ENCODE results near the gene PEX16.

The PEX16 gene

DNA sequence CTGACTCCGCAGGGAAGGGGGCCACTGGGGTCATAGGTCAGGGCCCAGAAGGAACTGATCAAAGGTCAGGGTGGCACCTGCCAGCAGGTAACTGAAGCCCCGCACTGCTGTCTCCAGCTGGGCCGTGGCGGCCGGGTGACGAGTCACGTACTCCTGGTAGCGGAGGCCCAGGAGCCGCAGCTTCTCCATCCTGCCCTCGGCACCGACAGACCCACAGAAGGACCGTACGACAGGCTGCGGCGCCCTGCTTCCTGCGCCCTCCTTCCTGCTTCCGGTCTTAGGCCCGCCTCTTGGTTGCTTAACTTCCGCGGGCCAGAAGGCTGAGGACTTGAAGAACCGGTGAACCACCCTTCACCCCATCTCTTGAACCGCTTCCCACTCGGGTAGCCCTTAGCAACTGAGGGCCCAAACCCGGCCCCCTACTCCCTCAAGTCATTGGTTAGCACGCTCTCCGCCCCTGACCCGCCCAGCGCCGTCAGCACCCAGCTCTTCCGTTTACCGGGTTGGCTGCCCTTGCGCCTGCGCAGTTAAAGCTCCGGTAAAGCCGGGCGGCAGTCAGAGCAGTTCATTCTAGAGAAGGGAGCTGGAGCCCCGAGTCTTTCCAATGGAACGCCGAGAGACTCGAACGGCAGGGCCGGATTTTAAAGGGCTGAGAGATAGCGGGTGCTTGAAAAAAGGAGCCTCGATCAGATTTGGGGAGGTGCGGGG lies at the start of gene PEX16:
PEX16 (minus strand) TSS at position 255 of the 708 bp plus-strand sequence; CDS start at position 189, 66 bp downstream.
- DNase-seq, result peak; percentile 95

DNA sequence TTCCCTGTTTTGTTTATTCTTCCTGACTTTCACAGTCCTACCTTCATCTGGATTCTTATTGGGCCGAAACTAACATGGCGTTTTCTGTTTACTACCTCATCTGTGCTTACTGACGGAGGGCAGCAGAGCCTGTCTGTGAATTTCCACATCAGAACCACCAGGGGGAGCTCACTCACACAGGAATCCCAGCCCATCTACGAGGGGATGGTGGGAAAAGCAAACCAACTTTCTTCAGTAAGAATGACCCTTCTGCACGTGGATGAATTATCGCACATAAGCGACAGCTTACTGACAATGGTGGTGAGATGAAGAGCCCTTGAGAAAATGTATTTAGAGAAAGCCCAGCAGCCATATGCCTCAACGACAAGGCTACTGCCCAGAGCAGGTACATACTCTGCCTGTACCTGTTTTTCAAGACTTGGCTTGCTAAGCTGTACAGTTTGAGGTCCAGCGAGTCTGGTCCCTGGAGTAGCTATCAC lies 47.3 kb upstream of the PEX16 start:
- DNase-seq, result peak; percentile 63

- no peak for DNase-seq
Observed at GRCh38 chr11:45961751-45962240, 44.1 kb upstream of the PEX16 start.

DNA sequence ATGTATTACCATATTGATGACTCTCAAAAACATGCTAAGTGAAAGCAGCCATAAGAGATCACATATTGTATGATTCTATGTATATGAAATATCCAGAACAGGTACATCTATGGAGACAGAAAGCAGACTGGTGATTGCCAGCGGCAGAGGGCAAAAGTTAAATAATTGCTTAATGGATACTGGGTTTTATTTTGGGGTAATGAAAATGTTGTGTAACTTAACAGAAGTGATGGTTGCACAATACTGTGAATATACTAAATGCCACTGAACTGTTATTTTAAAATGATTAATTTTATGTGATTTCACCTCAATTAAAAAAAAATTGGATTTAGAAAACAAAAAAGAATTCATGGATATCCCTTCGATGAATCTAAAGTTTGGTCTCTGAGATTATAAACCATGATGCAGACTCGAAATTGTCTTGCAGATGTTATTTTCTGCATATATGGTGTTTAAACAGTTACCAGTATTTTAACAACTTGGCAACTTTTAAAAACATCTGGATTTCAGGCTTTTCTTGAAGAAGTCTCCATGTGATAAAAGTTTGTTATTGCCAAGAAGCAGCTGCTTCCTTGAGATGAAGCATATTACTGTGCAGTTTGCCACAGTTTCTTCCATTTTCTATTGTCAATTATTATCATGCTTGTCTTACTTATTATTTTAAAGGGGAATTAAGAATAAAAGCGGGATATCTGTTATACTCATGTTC lies 42.9 kb upstream of the PEX16 start:
- DNase-seq, result no peak

DNA sequence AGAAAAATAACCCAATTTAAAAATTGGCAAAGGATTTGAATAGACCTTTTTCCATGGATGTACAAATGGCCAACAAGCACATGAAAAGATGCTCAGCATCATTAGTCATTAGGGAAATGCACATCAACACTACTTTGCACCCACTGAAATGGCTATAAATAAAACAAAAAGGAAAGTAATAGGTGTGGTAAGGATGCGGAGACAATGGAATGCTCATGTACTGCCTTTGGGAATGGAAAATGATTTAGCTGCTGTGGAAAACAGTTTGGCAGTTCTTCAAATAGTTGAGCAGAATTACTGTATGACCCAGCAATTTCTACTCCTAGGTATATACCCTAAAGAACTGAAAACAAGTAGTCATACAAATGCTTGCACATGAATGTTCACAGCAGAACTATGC lies 42.2 kb upstream of the PEX16 start:
- DNase-seq, result no peak

DNA sequence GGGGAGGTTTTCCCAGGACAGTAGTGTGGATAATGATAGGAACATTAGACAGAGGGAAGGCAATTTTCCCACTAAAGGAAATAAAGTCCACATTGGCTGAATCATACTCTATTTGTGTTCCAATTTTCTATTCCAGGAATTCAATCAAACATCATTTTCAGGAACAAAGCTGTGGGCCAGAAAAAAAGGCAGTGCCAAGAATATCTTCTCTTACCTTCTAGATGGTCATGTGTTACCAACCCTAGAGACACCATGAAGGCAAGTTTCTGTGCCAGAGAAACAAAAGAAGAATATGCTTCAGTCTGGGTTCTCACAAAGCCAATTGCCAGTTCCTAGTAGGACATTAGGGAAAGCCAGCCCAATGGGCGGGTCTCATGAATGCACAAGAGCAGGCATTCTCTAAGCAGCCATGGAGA lies 32.3 kb upstream of the PEX16 start:
- DNase-seq, result no peak

- DNase-seq, result no peak
Observed at GRCh38 chr11:45948356-45948755, 30.7 kb upstream of the PEX16 start.

DNA sequence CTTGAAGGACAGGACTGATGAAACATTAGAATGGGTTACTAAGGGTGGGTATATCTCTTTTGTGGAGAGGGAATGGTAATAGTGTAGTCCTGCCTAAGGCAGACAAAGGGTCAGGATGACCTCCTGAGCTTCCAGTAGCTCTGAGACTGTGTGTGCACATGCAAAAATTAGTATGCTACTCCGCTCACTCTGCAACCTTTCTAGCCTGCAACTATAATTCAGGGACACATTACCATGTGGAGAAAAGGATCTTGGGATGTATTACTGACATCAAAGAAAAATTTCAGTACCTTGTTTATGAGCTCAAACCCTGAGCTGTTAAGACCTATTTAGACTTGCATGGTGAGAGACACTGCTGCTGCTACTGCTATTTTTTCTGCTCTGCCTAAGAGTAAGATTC lies 30.2 kb upstream of the PEX16 start:
- no peak for DNase-seq

GRCh38 chr11:45945397-45945999 lies 27.8 kb upstream of the PEX16 start:
- no peak for DNase-seq

DNA sequence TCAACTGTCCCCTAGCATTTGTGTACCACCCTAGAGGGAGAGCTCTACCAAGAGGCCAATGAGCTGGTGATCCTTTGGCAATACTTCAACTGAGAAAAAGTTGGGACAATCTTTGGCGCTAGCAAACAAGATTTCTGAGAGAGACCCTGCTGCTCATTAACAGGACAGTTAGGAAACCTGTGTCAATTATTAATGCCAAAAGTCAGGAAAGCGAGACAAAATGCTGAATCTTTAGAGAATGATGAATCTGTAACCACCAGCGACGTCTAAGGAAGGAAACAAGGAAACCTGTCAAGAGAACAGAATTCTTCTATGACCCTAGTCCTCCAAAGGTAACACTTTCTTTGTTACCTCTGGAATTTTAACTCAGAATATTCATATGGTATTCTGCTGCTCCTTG lies 24.7 kb upstream of the PEX16 start:
- no peak for DNase-seq

- no peak for DNase-seq
Observed at GRCh38 chr11:45941285-45941684, 23.6 kb upstream of the PEX16 start.

- DNase-seq, result no peak
Observed at GRCh38 chr11:45939836-45940235, 22.2 kb upstream of the PEX16 start.

DNA sequence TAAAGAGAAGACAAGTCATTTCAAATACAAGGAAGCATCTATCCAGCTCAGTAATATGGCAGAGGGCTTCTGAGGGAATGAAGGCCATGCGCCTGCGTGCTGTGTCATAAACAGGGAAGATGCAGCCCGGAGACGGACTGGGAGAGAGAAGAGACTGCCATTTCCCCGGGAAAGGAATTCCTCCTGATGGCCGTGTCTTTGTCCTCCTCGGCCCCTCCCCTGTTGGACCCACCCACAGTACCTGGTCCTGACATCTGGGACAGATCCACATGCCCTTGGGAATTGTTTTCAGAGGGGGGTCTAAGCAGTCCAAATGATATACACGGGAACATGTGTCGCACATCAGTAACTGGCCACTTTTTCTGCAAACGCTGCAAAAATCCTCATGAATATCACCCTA lies 20.2 kb upstream of the PEX16 start:
- no peak for DNase-seq

DNA sequence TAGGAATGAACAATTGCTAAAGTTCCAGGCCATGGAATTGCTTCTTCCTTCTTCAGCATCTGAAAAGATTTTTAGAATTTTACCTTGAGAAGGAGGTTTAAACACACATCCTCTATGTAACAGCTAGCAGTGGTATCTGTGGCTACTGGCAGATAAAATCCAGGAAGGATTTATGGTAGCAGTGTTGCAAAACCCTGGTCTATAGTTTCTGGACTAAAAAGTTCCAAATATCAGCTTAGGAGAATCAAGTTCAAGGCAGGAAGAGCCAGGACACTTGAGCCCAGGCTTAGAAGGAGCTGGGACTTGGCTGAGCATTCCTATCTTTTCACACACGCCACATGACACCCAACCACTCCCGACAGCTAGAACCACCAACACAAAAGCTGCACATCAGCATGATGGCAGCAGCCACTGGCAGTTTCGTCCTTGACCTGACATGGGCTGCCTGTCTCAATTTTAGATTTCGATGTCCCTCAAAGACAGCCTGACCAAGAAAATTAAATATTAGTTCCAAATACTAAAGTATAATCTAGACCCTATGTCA lies 18.9 kb upstream of the PEX16 start:
- no peak for DNase-seq

DNA sequence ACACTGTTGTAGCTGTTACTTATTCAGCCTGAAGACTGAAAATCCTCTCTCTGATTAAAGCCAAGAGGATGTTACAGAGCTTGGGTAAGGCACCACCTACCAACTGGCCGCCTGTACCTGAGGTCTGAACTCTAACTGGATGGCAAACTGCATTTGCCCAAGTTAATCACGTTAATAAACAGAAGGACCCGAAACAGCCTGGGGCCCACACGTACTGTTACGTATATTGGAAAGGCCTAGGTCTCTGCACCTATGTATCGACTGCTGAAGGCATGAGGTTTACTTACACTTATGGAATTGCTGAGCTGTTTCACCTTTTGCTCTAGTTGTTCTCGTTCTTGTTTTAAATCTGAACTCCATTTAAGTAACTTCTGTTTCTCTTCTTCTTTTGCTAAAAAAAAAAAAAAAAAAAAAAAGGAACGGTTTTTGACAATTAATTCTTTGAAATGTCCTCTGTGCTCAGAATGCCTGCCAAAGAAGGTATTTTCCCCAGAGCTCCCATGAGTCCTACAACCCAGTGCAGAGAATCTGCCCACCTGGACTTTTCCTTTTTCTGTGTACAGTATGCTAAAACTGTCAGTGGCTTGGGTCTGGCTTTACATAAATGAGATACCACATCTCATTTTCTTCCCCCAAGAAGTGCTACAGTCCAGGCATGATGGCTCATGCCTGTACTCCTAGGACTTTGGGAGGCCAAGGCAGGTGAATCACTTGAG lies 17.8 kb upstream of the PEX16 start:
- DNase-seq, result no peak

- no peak for DNase-seq
Observed at GRCh38 chr11:45934580-45935318, 17.1 kb upstream of the PEX16 start.

DNA sequence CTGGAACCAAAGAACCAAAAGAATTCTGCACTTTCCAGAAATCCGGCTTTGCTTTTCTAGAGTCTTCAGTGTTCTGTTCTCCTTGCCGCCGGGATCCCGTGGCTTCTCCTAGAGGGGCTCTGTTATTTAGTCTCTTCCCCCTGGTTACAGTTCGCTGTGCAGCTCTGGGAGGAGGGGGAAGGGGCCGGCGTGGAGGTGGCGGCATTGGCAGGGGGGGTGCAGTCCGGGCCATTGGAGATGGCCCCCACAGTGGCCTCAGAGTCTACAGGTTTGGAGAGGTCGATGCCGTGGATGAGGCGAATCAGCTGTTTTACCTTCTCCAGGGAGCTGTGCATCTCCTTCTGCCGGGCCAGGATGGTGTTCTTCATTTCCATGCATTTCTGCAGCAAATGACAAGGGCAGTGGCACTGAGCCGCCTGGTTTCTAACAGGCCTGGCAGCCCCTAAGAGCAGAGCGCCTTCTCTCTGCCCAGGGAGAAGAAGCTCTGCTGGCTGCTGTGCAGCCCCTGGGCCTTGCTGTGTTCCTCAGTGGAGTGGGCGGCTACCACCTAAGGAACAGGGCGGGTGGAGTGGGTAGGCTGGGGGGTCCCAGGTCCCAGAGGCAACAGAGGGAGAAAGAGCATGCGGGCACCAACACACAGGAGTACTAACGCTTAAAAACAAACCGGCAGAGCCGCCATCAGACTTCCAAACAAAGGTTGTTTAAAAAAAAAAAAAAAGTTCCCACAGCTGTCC lies 16.3 kb upstream of the PEX16 start:
- no peak for DNase-seq

- DNase-seq, result no peak
Observed at GRCh38 chr11:45933131-45933831, 15.6 kb upstream of the PEX16 start.

GRCh38 chr11:45932217-45932616 lies 14.5 kb upstream of the PEX16 start:
- DNase-seq, result no peak

DNA sequence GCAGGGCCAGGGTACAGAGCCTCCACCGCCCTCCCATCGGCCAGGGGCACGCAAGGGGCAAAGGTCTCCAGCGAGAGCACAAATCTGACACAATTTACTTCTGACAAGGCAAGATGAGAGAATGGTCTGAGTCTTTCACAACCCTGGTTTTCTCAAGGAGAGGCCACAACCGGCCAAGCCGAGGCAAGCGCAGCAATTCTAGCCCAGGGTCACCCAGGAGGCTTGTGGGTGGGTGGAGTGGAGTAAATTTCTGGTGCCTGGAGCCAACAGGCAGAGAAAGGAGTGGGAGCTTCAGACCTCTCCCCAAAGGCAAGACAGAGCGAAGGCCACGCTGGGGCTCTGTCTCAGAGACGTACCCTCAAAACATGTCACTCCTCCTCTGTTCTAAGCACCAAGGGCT lies 14.1 kb upstream of the PEX16 start:
- no peak for DNase-seq

Measured in stimulated activated CD8-positive, alpha-beta memory T cell treated with anti-CD3 and anti-CD28 coated beads, Interleukin-4, amount 100 ng/mL, for 48 hours (primary cell).